ENCODE results near the gene OSGIN1.

Gene OSGIN1

GRCh38 chr16:83952940-83953795 lies at the start of gene OSGIN1:
TSS of gene OSGIN1 (plus strand) at chr16:83953240. CDS start at chr16:83957672, 4,432 bp downstream.
- DNase-seq: peak; percentile 84

- no peak for DNase-seq
Measured at GRCh38 chr16:83903751-83904150, 49.3 kb upstream of the OSGIN1 start.

- no peak for DNase-seq
Measured at GRCh38 chr16:83906683-83907082, 46.4 kb upstream of the OSGIN1 start.

- DNase-seq: no peak
Measured at GRCh38 chr16:83907111-83907510, 45.9 kb upstream of the OSGIN1 start.

DNA sequence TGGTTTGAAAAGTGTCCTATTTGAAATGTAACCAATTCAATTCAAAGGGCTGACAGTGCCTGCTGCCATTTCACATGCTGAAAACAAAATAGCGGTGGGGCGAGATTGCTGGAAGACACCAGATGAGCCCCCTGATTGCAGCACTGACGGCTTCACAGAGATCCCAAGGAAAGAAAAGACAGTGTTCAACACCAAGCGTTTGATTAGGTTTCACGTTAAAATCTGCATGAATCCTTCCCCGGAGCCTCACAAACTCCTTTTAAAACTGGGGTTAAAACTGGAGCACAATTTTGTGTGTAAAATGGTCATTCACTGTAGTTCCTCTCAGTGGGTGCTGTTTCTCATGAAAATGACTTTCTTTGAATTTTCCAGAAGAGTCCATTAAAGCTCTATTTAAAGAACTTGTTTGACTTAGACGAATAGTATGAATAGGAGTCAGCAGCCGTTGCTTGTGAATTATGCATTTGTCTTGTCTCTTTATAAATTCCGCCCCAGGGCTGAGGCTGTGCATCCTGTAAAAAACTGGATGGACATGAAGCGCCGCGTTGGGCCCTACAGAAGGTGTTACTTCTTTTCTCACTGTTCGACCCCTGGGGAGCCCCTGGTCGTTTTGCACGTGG lies 45.3 kb upstream of the OSGIN1 start:
- DNase-seq: no peak

DNA sequence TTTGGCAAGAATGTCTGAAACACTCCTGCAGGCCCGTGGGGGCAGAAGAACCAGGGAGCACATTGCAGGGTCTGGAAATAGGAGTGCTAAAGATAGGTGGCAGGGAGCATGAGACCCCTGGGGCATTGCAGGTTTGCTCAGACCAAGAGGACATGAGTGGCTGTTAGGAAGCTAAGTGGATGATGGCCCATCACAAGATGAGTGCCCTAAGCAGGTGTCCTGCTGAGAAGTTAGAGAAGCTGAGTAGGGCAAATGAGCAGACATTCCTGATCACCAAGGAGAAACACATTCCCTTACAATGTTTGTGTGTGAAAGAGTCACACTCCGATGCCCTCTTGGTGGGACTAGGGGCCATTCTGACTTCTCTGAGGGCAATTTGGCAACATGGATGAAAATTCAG lies 44.2 kb upstream of the OSGIN1 start:
- no peak for DNase-seq

DNA sequence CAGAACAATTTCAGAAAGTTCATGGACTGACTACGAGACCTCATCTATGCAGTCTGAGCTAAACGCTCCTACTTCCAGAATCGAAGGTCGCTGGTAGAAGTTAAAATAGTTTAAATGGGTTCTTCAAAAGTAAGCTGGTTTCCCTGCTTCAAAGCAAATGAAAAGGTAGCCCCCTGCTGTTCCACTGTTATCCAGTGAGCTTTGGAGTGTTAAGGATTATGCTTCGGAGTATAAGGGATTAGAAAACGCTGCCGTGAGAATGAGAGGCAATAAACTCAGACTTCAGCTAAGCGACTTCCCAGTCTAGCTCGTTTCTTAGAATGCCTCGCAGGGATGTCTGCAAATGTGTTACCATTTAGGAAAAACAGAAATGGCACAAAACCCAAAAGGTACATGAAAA lies 41.8 kb upstream of the OSGIN1 start:
- no peak for DNase-seq

DNA sequence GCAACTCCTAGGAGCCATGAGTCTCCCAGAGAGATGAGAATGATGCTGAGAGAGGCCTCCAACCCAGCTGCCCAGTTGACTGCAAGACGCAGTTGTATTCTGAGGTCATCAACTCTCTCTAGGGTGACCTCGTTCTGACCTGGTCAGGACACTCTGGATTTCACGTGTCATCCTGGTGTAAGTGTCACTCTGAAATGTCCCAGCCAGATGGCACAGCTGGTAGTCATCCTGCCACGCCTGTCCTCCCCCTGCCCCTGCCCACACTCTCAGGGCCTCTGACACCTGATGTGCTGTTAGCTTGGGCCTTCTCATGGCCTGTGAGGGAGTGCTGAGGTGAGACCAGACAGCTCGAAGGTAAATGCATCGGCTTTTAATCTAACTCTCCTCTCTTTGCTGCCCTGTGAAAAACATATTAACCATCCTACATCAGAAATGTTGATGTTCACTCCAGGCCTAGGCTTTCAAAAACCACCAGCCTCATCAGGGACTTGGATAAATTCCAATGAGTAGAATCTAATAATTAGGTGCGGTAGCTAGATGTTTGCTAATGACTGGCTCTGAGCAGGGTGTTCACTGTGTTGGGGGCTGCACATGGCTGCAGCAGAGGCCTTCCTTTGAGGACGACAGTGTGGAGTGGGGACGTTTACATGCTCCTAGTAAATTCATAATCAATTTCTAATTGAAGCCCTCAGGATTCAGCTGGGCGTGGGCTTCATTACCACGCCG lies 40.4 kb upstream of the OSGIN1 start:
- DNase-seq: no peak

GRCh38 chr16:83913245-83913633 lies 39.8 kb upstream of the OSGIN1 start:
- DNase-seq: no peak

GRCh38 chr16:83914091-83914710 lies 38.8 kb upstream of the OSGIN1 start:
- DNase-seq: no peak

DNA sequence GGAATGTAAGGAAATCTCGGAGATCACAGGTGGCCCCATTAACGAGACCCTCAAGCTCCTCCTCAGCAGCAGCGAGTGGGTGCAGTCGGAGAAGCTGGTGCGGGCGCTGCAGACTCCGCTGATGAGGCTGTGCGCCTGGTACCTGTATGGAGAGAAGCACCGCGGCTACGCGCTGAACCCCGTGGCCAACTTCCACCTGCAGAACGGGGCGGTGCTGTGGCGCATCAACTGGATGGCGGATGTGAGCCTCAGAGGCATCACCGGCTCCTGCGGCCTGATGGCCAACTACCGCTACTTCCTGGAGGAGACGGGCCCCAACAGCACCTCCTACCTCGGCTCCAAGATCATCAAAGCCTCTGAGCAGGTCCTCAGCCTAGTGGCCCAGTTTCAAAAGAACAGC lies 38.0 kb upstream of the OSGIN1 start:
- DNase-seq: no peak

GRCh38 chr16:83915491-83915890 lies 37.5 kb upstream of the OSGIN1 start:
- no peak for DNase-seq

- DNase-seq: no peak
Measured at GRCh38 chr16:83917152-83918120, 35.6 kb upstream of the OSGIN1 start.

DNA sequence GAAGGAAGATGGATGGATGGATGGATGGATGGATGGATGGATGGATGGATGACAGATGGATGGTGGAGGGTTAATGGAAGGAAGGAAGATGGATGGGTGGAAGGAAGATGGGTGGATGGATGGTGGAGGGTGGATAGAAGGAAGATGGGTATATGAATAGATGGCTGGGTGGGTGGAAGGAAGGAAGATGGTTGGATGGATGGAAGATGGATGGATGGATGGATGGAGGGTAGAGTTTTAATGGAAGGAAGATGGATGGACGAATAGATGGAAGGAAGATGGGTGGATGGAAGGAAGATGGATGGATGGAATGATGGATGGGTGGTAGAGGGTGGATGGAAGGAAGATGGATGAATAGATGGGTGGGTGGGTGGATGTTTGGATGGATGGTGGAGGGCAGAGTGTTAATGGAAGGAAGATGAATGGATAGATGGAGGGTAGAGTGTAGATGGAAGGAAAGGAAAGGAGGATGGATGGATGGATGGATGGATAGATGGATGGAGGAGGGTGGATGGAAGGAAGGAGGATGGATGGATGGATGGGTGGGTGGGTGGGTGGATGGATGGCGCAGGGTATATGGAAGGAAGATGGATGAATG lies 32.0 kb upstream of the OSGIN1 start:
- DNase-seq: no peak

DNA sequence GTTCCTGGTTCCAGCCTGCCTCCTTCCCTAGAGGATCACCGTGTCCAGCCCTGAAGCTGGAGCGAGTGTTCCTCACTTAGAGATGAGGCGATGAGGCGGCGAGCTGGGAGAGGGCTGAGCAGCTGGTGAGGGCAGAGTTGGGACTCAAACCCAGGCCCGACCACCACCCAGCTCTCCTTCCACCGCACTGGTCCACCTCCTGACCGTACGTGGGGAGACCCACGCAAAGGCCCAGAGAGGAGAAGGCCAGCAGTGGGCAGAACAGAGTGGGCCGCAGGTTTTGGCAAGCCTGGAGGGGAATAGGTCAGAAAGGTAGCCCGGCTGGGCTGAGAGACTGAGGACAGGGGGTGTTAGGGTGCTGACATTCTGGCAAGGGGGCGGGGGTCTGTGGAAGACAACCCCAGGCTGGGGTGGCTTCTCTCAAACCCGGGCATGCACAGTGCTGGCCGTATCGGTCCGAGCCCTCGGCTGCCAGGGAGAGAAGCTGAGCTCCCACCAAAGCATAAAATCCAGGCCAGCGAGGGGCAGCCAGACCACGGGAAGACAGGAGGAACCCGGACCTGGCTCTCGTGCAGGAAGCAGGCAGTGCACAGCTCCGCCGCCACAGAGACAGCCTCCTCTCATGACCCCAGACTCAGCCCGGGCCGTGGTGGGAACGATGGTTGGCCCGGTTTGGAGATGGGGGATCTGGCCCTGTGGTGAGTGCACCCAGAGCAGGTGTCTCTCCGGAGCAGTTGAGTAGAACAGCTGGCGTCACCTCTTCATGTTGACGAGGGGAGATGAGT lies 29.3 kb upstream of the OSGIN1 start:
- no peak for DNase-seq

DNA sequence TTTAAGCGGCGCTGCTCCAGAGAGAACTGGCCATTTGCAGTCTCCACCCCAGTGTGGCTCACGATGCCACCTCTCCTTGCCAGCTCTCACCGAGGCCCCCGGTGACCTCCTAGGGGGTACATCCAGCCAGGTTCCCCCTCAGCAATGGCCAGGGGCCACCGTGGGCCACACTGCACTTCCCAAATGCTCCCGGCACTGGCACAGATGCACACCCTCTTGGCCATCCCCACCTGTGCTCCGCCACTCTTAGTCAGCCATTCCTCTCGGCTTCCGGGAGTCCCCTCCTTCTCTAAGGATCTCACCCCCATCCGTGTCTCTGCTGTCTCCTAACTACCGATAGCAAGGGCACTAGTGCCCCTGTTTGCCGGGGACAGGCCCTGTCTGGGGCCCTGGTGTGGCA lies 28.4 kb upstream of the OSGIN1 start:
- no peak for DNase-seq

GRCh38 chr16:83925095-83925905 lies 27.7 kb upstream of the OSGIN1 start:
- DNase-seq: no peak

DNA sequence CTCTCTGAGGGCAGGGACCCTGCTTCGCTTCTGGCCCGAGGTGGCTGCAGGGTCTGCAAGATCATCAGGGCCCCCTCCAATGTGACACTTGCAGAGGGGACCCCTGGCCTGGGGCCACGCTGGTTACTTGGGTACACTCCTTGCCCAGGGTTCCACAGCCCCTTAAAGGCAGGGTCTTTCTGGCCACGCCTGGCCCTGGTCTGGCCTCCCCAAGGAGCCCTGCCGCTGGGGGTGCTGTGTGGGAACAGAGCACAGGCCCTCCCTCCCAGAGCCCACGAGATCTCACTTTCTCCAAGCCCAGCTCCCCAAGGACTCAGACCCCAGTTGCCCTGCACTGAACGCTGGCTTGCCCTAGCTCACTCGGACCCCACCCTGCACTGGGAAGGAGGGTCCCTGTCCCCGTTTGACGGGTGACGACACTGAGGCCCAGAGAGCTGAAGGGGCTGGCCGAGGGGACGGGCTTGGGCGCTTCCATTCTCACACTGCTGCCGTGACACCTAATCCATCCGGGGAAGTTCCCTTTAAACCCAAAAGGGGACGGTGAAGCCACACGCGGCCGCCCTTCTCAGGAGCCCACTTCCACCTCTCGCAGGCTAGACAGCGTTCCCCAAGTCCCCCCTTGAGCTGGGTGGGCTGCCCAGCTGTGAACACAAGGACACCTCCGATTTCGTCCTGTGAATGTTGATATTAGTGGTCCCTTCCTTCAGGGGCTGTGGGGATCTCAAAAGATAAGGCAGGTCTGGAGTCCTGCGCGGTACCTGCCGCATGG lies 26.9 kb upstream of the OSGIN1 start:
- DNase-seq: no peak

GRCh38 chr16:83926726-83927397 lies 26.2 kb upstream of the OSGIN1 start:
- peak; percentile 28 for DNase-seq

Data from SHP77 treated with DMSO at 0.1 percent for 48 hours (cell line).